GM12873 (cell line): ENCODE data around the gene PIMREG.
A peak's percentile ranks its signal among the peaks of the same experiment; 100 is the strongest.

Experiments
- CTCF ChIP-seq: IDR thresholded peaks from 2 replicates; pipeline ENCODE4 v1.5.1; 2012; ENCODE audit warnings: low read depth, mild to moderate bottlenecking, moderate library complexity, low read length, control low read depth; ENCODE audit not compliant: insufficient read depth; ENCODE audit errors: missing control alignments

PIMREG gene

GRCh38 chr17:6491071-6491700 is 46.9 kb downstream of the PIMREG start:
- TF ChIP-seq CTCF, result no peak

GRCh38 chr17:6492892-6493674 is 48.8 kb downstream of the PIMREG start:
- no peak for TF ChIP-seq CTCF

GRCh38 chr17:6494239-6494941 is 50.1 kb downstream of the PIMREG start:
- no peak for TF ChIP-seq CTCF

GRCh38 chr17:6495450-6496115 is 51.3 kb downstream of the PIMREG start:
- TF ChIP-seq CTCF, result peak; percentile 43

- TF ChIP-seq CTCF, result no peak
Observed at GRCh38 chr17:6496116-6496481, 51.8 kb downstream of the PIMREG start.

GRCh38 chr17:6496640-6497441 is 52.6 kb downstream of the PIMREG start:
- no peak for TF ChIP-seq CTCF
